ENCODE results near the gene PRR23E. TPM values are rescaled to one million over a fixed set of nuclear protein-coding genes. Genes with fewer than 3 reads are reported as not detected.

The PRR23E gene
- total RNA-seq, 4 donors from 2014 or later, result not detected

- Histone ChIP-seq H3K4me3 (replicated peaks in 1 of 3) (no peak overlapping the region), H3K27me3 (no peaks in the 10 kb centered on the region), H3K27ac (no peak overlapping the region), H3K36me3 (no peaks in the 10 kb centered on the region), H3K9me3 (no peaks in the 10 kb centered on the region), H3K4me1 (no peaks in the 10 kb centered on the region)
- intact Hi-C loops (cut with DNase I), result no loop called here
- TF ChIP-seq CTCF (IDR thresholded peaks at IDR 0.05) (no peak), POLR2A (IDR thresholded peaks at IDR 0.05) (no peak)
- DNase-seq, result no peak
- 64 to 86% methylated on average over 7 to 8 of the region's 8 CpGs for WGBS, 2 donors
These were observed 9.8 kb upstream of the PRR23E start for GRCh38 chr3:127182848-127183714.

GRCh38 chr3:127183931-127184869 lies 8.7 kb upstream of the PRR23E start:
- no peak for DNase-seq
- H3K4me1 ChIP-seq, result no peaks in the 10 kb centered on the region
- 88 to 89% methylated on average over 23 of the region's 23 CpGs for WGBS, 2 donors
- no peak overlapping the region for H3K4me3 ChIP-seq (replicated peaks in 1 of 3)
- H3K27ac ChIP-seq, result no peak overlapping the region
- TF ChIP-seq POLR2A (IDR thresholded peaks at IDR 0.05), result no peak
- TF ChIP-seq CTCF (IDR thresholded peaks at IDR 0.05), result no peak
- no peaks in the 10 kb centered on the region for H3K27me3 ChIP-seq
- intact Hi-C loops (cut with DNase I), result no loop called here
- no peaks in the 10 kb centered on the region for H3K9me3 ChIP-seq
- H3K36me3 ChIP-seq, result no peaks in the 10 kb centered on the region

GRCh38 chr3:127184870-127185216 lies 8.1 kb upstream of the PRR23E start:
- no peaks in the 10 kb centered on the region for H3K27me3 ChIP-seq
- H3K9me3 ChIP-seq, result no peaks in the 10 kb centered on the region
- WGBS, 2 donors, result 80 to 88% methylated on average over 4 of the region's 4 CpGs
- H3K36me3 ChIP-seq, result no peaks in the 10 kb centered on the region
- H3K27ac ChIP-seq, result no peak overlapping the region
- DNase-seq, result no peak
- H3K4me3 ChIP-seq (replicated peaks in 1 of 3), result no peak overlapping the region
- no peaks in the 10 kb centered on the region for H3K4me1 ChIP-seq
- intact Hi-C loops (cut with DNase I), result no loop called here
- TF ChIP-seq POLR2A (IDR thresholded peaks at IDR 0.05), result no peak

- H3K9me3 ChIP-seq, result no peaks in the 10 kb centered on the region
- 79 to 81% methylated on average over 3 of the region's 3 CpGs for WGBS, 2 donors
- no peaks in the 10 kb centered on the region for H3K36me3 ChIP-seq
- DNase-seq, result no peak
- H3K27me3 ChIP-seq, result no peaks in the 10 kb centered on the region
- no peak overlapping the region for H3K27ac ChIP-seq
- intact Hi-C loops (cut with DNase I), result no loop called here
- TF ChIP-seq CTCF (IDR thresholded peaks at IDR 0.05), result no peak
- no peak for TF ChIP-seq POLR2A (IDR thresholded peaks at IDR 0.05)
- H3K4me3 ChIP-seq (replicated peaks in 1 of 3), result no peak overlapping the region
- no peaks in the 10 kb centered on the region for H3K4me1 ChIP-seq
These were observed 7.7 kb upstream of the PRR23E start for GRCh38 chr3:127185268-127185667.

GRCh38 chr3:127185962-127186674 lies 6.8 kb upstream of the PRR23E start:
- intact Hi-C loops (cut with DNase I), result no loop called here
- Histone ChIP-seq H3K4me3 (replicated peaks in 1 of 3) (no peak overlapping the region), H3K9me3 (no peaks in the 10 kb centered on the region), H3K36me3 (no peaks in the 10 kb centered on the region), H3K4me1 (no peaks in the 10 kb centered on the region), H3K27ac (no peak overlapping the region), H3K27me3 (no peaks in the 10 kb centered on the region)
- no peak for TF ChIP-seq POLR2A (IDR thresholded peaks at IDR 0.05)
- TF ChIP-seq CTCF (IDR thresholded peaks at IDR 0.05), result no peak
- 83 to 84% methylated on average over 4 of the region's 4 CpGs for WGBS, 2 donors
- no peak for DNase-seq
